Measurements from ENCODE around the gene ZNF765. TPM values are rescaled to one million over a fixed set of nuclear protein-coding genes. Genes with fewer than 3 reads are reported as not detected.
A peak's percentile ranks its signal among the peaks of the same experiment; 100 is the strongest.
"Not testable (repeated sequence)": the region's sequence is repeated elsewhere in the genome, so short reads cannot be mapped to it uniquely, and the experiment has no call there.

ZNF765 gene
- total RNA-seq, 2 experiments from 2014 or later = 11.1 to 11.7 TPM

DNA sequence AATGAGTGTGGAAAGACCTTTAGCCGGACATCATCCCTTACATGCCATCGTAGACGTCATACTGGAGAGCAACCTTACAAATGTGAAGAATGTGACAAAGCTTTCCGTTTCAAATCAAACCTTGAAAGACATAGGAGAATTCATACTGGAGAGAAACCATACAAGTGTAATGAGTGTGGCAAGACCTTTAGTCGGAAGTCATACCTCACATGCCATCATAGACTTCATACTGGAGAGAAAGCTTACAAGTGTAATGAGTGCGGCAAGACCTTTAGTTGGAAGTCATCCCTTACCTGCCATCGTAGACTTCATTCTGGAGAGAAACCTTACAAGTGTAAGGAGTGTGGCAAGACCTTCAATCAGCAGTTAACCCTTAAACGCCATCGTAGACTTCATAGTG is 60.9 kb downstream of the ZNF765 start:
- CTCF ChIA-PET = no interaction called here
- TF ChIP-seq, protein P1, sequence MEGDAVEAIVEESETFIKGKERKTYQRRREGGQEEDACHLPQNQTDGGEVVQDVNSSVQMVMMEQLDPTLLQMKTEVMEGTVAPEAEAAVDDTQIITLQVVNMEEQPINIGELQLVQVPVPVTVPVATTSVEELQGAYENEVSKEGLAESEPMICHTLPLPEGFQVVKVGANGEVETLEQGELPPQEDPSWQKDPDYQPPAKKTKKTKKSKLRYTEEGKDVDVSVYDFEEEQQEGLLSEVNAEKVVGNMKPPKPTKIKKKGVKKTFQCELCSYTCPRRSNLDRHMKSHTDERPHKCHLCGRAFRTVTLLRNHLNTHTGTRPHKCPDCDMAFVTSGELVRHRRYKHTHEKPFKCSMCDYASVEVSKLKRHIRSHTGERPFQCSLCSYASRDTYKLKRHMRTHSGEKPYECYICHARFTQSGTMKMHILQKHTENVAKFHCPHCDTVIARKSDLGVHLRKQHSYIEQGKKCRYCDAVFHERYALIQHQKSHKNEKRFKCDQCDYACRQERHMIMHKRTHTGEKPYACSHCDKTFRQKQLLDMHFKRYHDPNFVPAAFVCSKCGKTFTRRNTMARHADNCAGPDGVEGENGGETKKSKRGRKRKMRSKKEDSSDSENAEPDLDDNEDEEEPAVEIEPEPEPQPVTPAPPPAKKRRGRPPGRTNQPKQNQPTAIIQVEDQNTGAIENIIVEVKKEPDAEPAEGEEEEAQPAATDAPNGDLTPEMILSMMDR (IDR thresholded peaks at IDR 0.05) = no peak
- Mint-ChIP-seq H3K27ac (no peak overlapping the region), H3K27me3 (no peaks in the 10 kb centered on the region), H3K4me3 (no peak overlapping the region), H3K36me3 (ENCODE audit: low read depth) (peaks cover 80% of the 10 kb centered on the region), H3K9me3 (peaks cover 69% of the 10 kb centered on the region), H3K4me1 (ENCODE audit: low read depth) (no peaks in the 10 kb centered on the region)
- intact Hi-C loops (cut with micrococcal nuclease) = no loop called here
- no peak for DNase-seq
- ATAC-seq = no peak
- POLR2A ChIA-PET = no interaction called here

DNA sequence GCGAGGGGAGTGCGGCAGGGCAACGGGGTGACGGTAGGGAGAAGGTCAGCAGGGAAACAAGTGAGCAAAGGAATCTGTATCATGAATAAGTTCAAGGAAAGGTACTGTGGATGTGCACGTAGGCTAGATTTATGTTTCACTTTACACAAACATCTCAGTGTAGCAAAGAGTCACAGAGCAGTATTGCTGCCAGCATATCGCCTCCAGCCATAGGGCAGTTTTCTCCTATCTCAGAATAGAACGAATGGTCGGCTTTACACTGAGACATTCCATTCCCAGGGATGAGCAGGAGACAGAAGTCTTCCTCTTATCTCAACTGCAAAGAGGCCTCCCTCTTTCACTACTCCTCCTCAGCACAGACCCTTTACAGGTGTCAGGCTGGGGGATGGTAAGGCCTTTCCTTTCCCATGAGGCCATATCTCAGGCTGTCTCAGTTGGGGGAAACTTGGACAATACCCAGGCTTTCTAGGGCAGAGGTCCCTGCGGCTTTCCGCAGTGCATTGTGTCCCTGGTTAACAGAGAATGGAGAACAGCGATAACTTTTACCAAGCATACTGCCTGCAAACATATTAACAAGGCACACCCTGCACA is 65.3 kb downstream of the ZNF765 start:
- H3K27ac Mint-ChIP-seq; ATAC-seq; intact Hi-C loops (cut with micrococcal nuclease); H3K4me3 Mint-ChIP-seq; CTCF ChIA-PET; H3K4me1 Mint-ChIP-seq (ENCODE audit: low read depth); DNase-seq: not testable (repeated sequence)
- POLR2A ChIA-PET = interaction anchor here (0.6 kb wide), 1 partner anchor 76 kb away, joined by 3 read pairs; no protein-coding TSS in a partner anchor
- H3K36me3 Mint-ChIP-seq (ENCODE audit: low read depth) = peaks cover 56% of the 10 kb centered on the region
- peaks cover 59% of the 10 kb centered on the region for H3K9me3 Mint-ChIP-seq
- peaks cover 19% of the 10 kb centered on the region for H3K27me3 Mint-ChIP-seq

DNA sequence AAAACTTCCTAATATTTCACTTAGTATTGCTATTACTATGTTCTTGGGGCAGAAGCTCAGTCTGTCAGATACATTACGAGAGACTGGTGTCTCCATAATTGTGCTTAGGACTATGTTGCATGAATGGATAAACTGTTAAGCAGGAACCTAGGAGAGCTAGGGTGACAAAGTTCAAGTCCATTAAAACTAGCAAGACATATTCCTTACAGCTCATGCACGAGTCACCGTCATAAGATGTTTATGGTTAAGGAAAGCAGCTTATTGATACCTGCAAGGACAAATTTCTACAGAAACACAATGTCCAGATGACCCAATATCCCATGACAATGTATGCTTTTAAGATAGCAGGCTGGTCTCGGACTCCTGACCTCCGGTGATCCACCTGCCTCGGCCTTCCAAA is 66.9 kb downstream of the ZNF765 start:
- ChIA-PET POLR2A (no interaction called here), CTCF (no interaction called here)
- Mint-ChIP-seq H3K36me3 (ENCODE audit: low read depth) (peaks cover 40% of the 10 kb centered on the region), H3K4me3 (no peak overlapping the region), H3K27me3 (peaks cover 21% of the 10 kb centered on the region), H3K9me3 (peaks cover 47% of the 10 kb centered on the region), H3K4me1 (ENCODE audit: low read depth) (peaks cover 3% of the 10 kb centered on the region), H3K27ac (no peak overlapping the region)
- TF ChIP-seq, protein P1 (IDR thresholded peaks at IDR 0.05) = no peak
- DNase-seq (no peak), ATAC-seq (no peak)
- intact Hi-C loops (cut with micrococcal nuclease) = no loop called here

DNA sequence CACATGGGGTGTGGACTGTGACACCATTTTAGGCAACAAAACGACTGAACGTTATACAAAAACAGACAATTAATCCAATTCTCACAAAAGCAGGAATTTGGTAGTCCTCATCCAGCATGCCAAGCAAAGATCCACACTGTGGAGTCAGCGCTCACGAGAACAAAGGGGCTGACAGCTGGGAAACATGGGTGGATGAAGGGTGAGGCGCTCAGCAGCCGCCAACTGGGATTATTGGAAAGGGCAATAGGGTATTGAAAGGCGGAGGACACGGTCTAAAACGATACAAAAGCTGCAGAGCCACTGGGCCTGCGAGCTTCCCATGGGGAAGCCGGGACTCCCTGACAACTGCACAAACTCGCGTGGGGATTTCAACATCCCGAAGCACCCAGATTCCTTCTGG is 67.9 kb downstream of the ZNF765 start:
- CTCF ChIA-PET = no interaction called here
- no peak overlapping the region for H3K4me3 Mint-ChIP-seq
- POLR2A ChIA-PET = no interaction called here
- peaks cover 21% of the 10 kb centered on the region for H3K27me3 Mint-ChIP-seq
- intact Hi-C loops (cut with micrococcal nuclease) = no loop called here
- H3K27ac Mint-ChIP-seq = no peak overlapping the region
- ATAC-seq = no peak
- H3K36me3 Mint-ChIP-seq (ENCODE audit: low read depth) = peaks cover 33% of the 10 kb centered on the region
- TF ChIP-seq, protein P1 (IDR thresholded peaks at IDR 0.05) = no peak
- peaks cover 40% of the 10 kb centered on the region for H3K9me3 Mint-ChIP-seq
- H3K4me1 Mint-ChIP-seq (ENCODE audit: low read depth) = peaks cover 5% of the 10 kb centered on the region
- no peak for DNase-seq

DNA sequence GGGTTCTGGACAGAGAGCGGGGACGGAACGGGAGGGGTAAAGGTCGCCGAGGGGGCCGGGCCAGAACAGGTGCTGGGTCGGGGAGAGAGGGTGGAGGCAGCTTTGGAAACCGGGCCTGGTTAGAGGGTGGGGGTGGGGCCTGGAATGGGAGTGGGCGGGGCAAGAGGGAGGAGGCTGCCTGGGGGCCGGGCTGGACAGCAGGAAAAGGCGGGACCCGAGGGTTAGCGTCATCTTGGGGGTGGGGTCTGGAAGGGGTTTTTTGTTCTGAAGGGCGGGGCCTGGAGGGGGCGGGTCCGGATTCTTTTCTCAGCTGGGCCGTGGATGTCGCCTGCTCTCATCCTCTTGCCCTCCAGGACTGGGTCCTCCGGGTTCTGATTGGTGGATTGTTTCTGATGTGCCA is 68.3 kb downstream of the ZNF765 start:
- POLR2A ChIA-PET = no interaction called here
- peak; percentile 53 for DNase-seq
- intact Hi-C loops (cut with micrococcal nuclease) = no loop called here

More for the DNA sequence above, 68.3 kb downstream of the ZNF765 start:
- no peak for ATAC-seq
- Mint-ChIP-seq H3K4me3 (no peak overlapping the region), H3K27me3 (peaks cover 21% of the 10 kb centered on the region), H3K36me3 (ENCODE audit: low read depth) (peaks cover 31% of the 10 kb centered on the region), H3K27ac (no peak overlapping the region), H3K4me1 (ENCODE audit: low read depth) (peaks cover 7% of the 10 kb centered on the region), H3K9me3 (peaks cover 36% of the 10 kb centered on the region)
- TF ChIP-seq, protein P1 (IDR thresholded peaks at IDR 0.05) = no peak
- CTCF ChIA-PET = no interaction called here

All from activated CD8-positive, alpha-beta T cell treated with anti-CD3 and anti-CD28 coated beads for 36 hours (primary cell).